ENCODE measurements around the gene IKBKG.

- TF ChIP-seq CTCF (IDR thresholded peaks at IDR 0.05): no peak
- no peak for TF ChIP-seq POLR2A (IDR thresholded peaks at IDR 0.05)
These were observed 41.7 kb upstream of the IKBKG start for GRCh38 chrX:154505734-154506133.

Data from vagina (tissue), 2 donors.